ENCODE results near the gene NOXRED1.
"Not testable (repeated sequence)": the region's sequence is repeated elsewhere in the genome, so short reads cannot be mapped to it uniquely, and the experiment has no call there.

The NOXRED1 gene

DNA sequence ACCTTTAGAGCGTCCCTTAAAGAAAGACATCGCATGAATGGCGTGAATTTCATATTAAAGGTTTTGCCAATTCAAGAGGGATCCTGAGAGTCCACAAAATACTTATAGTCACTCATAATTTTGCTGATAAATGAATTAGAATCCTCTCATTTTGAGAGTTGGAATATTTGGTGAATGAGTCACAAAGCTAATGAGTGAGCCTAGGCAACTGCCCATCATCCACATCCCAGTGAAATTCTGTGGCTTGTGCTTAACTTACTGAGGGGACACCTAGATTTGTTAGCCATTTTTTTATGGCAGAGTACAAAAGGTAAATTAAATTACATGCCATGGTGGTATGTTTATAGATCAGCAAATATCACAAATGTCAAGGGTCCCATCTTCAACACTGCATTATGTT, 12.7 kb upstream of the NOXRED1 start:
- DNase-seq (ENCODE audit: low spot score in 2 of 2) (no peak), ATAC-seq (ENCODE audit: low read depth) (no peak)
- Mint-ChIP-seq H3K4me3 (no peak overlapping the region), H3K36me3 (peaks cover 39% of the 10 kb centered on the region), H3K27ac (no peak overlapping the region), H3K9me3 (no peaks in the 10 kb centered on the region), H3K4me1 (no peaks in the 10 kb centered on the region), H3K27me3 (no peaks in the 10 kb centered on the region)

DNA sequence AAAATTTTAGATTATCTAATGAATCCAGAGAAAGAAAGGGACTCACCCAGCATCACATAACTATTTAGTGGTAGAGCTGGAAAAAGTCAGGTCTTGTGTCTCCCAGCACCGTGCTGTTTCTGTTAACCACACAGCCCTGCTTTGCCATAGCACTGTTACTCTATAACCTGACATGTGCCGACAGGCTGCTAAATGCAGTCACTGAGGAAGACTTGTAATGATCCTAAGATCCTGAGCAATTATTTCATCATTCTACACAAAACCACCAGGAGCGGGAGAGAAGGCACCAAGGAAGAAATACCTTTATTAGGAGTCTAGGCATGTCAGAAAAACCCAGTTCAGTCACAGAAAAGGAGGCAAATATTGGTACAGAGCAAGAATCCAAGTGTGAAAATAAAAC, 3.1 kb upstream of the NOXRED1 start:
- no peak overlapping the region for H3K4me3 Mint-ChIP-seq
- ATAC-seq (ENCODE audit: low read depth): no peak
- no peak for DNase-seq (ENCODE audit: low spot score in 2 of 2)
- H3K4me1 Mint-ChIP-seq: no peaks in the 10 kb centered on the region
- peaks cover 76% of the 10 kb centered on the region for H3K36me3 Mint-ChIP-seq
- no peaks in the 10 kb centered on the region for H3K27me3 Mint-ChIP-seq
- H3K27ac Mint-ChIP-seq: no peak overlapping the region
- H3K9me3 Mint-ChIP-seq: peaks cover 2% of the 10 kb centered on the region

DNA sequence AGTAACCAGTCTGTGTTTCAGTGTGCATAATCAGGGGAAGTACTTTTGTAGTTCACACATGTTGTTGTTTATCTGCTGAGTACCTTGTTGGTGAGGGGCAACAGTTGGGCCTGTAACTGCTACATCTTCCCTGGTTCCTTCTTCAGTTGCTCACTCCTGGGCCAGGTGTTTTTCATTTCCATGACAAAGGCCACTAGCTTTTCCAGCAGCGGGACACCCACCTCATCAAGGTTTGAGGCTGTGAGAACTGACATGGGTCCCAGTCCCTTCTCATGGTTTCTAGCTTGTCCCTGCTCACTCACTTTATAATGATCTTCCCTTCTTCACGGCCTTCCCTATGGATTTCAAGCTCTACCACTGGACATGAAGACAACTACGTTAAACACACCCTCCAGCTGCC, 1.5 kb upstream of the NOXRED1 start:
- ATAC-seq (ENCODE audit: low read depth) (no peak), DNase-seq (ENCODE audit: low spot score in 2 of 2) (no peak)
- H3K9me3 Mint-ChIP-seq: peaks cover 5% of the 10 kb centered on the region
- H3K27ac Mint-ChIP-seq: no peak overlapping the region
- H3K4me3 Mint-ChIP-seq: no peak overlapping the region
- no peaks in the 10 kb centered on the region for H3K4me1 Mint-ChIP-seq
- H3K27me3 Mint-ChIP-seq: no peaks in the 10 kb centered on the region
- peaks cover 73% of the 10 kb centered on the region for H3K36me3 Mint-ChIP-seq

DNA sequence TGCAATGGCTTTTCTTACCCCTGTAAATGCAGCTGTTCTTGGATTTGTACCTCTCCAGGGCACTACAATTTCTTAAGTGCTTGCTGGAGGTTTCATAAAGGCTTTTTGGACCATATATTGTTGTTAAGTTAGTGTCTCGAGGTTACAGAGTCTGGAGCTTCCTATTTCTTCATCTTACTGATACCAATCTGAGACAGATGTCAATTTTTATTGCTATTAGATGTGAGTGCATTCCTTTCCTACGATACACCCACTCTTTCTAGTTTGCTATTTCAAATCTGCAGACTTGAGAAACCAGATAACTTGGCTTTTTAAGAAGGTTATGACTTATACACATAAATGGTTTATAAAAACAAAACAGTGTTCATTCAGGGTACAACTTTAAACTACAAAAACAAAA, 2.1 kb downstream of the NOXRED1 start:
- Mint-ChIP-seq H3K9me3 (peaks cover 17% of the 10 kb centered on the region), H3K4me3 (no peak overlapping the region), H3K27ac (no peak overlapping the region), H3K36me3 (peaks cover 46% of the 10 kb centered on the region), H3K27me3 (no peaks in the 10 kb centered on the region), H3K4me1 (no peaks in the 10 kb centered on the region)
- no peak for DNase-seq (ENCODE audit: low spot score in 2 of 2)
- ATAC-seq (ENCODE audit: low read depth): no peak

DNA sequence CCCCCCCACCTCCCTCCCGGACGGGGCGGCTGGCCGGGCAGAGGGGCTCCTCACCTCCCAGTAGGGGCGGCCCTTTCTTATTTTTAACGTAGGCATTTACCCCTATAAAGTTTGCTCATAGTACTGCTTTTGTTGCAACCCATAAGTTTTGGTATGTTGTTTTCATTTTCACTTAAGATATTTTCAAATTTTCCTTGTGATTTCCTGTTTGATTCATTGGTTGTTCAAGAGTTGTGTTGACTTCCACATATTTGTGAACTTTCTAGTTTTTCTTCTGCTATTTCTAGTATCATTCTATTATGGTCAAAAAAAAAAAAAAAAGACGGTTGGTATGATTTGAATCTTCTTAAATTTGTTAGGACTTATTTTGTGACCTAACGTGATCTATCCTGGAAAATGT, 6.5 kb downstream of the NOXRED1 start:
- Mint-ChIP-seq H3K27ac (no peak overlapping the region), H3K4me3 (no peak overlapping the region), H3K9me3 (peaks cover 17% of the 10 kb centered on the region), H3K4me1 (no peaks in the 10 kb centered on the region), H3K27me3 (no peaks in the 10 kb centered on the region), H3K36me3 (peaks cover 14% of the 10 kb centered on the region)
- ATAC-seq (ENCODE audit: low read depth): no peak
- no peak for DNase-seq (ENCODE audit: low spot score in 2 of 2)

DNA sequence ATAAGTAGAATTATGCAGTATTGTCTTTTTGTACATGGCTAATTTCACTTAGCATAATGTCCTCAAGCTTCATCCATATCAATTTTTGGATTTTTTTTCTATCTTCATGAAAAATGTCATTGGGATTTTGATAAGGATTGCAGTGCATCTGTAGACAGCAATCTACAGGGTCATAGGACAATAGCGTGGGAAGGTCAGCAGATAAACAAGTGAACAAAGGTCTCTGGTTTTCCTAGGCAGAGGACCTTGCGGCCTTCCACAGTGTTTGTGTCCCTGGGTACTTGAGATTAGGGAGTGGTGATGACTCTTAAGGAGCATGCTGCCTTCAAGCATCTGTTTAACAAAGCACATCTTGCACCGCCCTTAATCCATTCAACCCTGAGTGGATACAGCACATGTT, 7.2 kb downstream of the NOXRED1 start:
- DNase-seq (ENCODE audit: low spot score in 2 of 2); ATAC-seq (ENCODE audit: low read depth); H3K4me1 Mint-ChIP-seq; H3K27ac Mint-ChIP-seq; H3K36me3 Mint-ChIP-seq; H3K27me3 Mint-ChIP-seq; H3K4me3 Mint-ChIP-seq: not testable (repeated sequence)
- peaks cover 15% of the 10 kb centered on the region for H3K9me3 Mint-ChIP-seq

DNA sequence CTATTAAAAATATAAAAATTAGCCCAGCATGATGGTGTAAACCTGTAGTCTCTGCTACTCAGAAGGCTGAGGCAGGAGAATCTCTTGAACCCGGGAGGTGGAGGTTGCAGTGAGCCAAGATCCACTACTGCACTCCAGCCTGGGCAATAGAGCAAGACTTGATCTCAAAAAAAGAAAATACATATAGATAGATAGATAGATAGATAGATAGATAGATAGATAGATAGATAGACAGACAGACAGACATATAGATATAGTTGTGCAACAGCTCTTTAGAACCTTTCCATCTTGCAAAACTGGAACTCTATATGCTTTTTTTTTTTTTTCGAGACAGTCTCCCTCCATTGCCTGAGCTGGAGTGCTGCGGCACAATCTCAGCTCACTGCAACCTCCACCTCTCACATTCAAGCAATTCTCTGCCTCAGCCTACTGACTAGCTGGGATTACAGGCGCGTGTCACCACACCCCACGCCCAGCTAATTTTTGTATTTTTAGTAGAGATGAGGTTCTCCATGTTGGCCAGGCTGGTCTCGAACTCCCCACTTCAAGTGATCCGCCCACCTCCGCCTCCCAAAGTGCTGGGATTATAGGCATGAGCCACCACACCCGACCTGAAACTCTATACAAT, 7.8 kb downstream of the NOXRED1 start:
- not testable (repeated sequence) for DNase-seq (ENCODE audit: low spot score in 2 of 2); H3K27ac Mint-ChIP-seq; H3K4me3 Mint-ChIP-seq; H3K36me3 Mint-ChIP-seq; ATAC-seq (ENCODE audit: low read depth); H3K4me1 Mint-ChIP-seq; H3K27me3 Mint-ChIP-seq
- H3K9me3 Mint-ChIP-seq: peaks cover 15% of the 10 kb centered on the region

DNA sequence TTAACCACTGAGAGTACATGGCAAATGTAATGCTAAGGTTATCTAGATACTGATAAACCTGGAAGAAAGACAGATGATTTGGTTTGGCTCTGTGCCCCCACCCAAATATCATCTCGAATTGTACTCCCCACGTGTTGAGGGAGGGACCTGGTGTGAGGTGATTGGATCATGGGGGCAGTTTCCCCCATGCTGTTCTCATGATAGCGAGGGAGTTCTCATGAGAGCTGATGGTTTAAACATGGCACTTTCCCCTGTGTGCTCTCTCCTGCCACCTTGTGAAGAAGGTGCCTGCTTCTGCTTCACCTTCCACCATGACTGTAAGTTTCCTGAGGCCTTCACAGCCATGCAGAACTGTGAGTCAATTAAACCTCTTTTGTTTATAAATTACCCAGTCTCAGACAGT, 14.2 kb downstream of the NOXRED1 start:
- Mint-ChIP-seq H3K36me3 (peaks cover 1% of the 10 kb centered on the region), H3K4me3 (no peak overlapping the region), H3K27ac (peak overlapping the region; percentile 62), H3K27me3 (no peaks in the 10 kb centered on the region), H3K4me1 (no peaks in the 10 kb centered on the region), H3K9me3 (no peaks in the 10 kb centered on the region)
- DNase-seq (ENCODE audit: low spot score in 2 of 2) (no peak), ATAC-seq (ENCODE audit: low read depth) (peak; percentile 39)

DNA sequence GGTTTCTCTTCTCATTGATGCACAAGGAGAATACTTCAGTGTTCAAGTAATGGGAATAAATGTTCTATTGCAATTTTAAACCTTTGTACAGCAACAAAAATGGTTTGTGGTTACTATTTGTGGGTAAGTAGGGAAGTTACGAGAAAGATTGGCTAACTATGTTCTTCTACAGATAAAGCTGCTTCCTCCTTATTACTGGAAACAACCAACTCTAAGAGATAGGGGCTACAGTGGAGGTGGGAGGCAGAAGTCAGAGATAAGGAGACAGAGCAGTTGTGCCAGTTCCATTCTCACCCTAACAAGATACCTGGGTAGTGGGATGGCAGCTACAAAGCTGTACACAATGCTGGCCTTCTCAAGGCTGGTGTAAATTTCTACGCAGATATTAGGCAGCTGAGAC, 16.2 kb downstream of the NOXRED1 start:
- Mint-ChIP-seq H3K36me3 (peaks cover 3% of the 10 kb centered on the region), H3K27me3 (no peaks in the 10 kb centered on the region), H3K27ac (no peak overlapping the region), H3K9me3 (no peaks in the 10 kb centered on the region), H3K4me1 (no peaks in the 10 kb centered on the region), H3K4me3 (no peak overlapping the region)
- DNase-seq (ENCODE audit: low spot score in 2 of 2) (no peak), ATAC-seq (ENCODE audit: low read depth) (no peak)

DNA sequence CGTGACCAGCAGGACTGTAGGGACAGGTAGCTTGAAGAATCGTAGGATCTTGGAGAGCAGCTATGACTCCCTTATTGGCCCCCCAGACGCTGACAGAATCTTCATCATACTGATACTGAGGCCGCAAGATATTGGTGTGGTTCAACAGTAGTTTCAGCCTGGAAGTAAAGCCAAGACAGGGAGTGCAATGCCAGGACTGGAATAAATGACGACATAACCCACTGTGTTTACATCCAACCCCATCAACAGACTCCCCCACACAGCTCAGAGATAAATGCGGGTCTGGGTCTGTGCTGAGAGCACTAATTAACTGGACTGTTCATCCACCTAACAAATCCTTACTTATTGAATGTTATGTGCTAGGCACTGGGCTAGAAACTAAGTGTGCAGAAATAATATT, 16.6 kb downstream of the NOXRED1 start:
- Mint-ChIP-seq H3K27me3 (no peaks in the 10 kb centered on the region), H3K4me1 (no peaks in the 10 kb centered on the region), H3K9me3 (no peaks in the 10 kb centered on the region), H3K4me3 (no peak overlapping the region), H3K27ac (no peak overlapping the region), H3K36me3 (peaks cover 3% of the 10 kb centered on the region)
- DNase-seq (ENCODE audit: low spot score in 2 of 2) (no peak), ATAC-seq (ENCODE audit: low read depth) (no peak)

DNA sequence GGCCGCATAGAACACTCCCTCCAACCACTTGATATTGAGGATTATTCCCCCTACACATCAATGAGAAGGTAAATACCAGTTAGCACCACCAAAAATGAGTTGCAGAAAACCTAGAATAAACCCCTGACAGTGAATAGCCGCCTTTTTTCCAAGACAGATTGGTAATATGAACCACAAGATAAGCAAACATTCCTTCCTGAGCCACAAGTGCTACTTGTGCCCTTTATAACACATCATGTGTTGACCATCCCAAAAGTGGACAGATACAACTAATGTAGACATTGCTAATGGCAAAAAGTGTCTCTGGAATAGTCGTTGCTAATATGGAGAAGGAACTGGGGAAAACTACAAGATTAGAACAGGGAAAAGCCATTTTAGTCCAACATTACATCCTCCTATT, 17.2 kb downstream of the NOXRED1 start:
- Mint-ChIP-seq H3K27me3 (no peaks in the 10 kb centered on the region), H3K4me1 (no peaks in the 10 kb centered on the region), H3K4me3 (no peak overlapping the region), H3K27ac (no peak overlapping the region), H3K9me3 (no peaks in the 10 kb centered on the region), H3K36me3 (peaks cover 3% of the 10 kb centered on the region)
- DNase-seq (ENCODE audit: low spot score in 2 of 2): no peak
- no peak for ATAC-seq (ENCODE audit: low read depth)

DNA sequence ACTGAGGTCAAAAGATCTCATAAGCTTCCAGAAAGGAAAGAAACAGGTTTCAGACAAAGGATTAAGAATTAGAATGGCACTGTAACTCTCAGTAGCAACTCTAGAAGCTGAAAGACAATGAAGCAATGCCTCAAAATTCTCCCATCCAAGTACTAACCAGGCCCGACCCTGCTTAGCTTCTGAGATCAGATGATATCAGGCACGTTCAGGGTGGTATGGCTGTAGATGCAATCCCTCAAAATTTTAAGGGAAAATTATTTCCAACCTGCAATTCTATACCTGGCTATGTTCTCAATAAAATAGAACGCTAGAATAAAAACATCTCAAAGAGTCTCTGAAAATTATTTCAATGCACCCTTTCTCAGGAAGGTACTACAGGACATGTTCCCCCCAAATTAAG, 19.6 kb downstream of the NOXRED1 start:
- DNase-seq (ENCODE audit: low spot score in 2 of 2): no peak

DNA sequence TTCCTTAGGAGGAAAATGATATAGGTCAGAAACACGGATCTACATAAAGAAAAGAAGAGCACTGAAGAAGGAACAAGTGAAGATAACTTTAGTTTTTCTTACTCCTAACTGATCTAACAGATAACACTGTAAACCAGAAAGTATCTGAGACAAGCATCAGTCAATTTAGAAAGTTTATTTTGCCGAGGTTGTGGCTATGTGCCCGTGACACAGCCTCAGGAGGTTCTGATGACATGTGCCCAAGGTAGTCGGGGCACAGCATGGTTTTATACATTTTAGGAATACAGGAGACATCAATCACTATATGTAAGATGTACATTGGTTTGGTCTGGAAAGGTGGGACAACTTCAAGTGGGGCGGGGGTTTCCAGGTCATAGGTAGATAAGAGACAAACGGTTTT, 23.1 kb downstream of the NOXRED1 start:
- no peak for DNase-seq (ENCODE audit: low spot score in 2 of 2)
- no peak overlapping the region for H3K27ac Mint-ChIP-seq
- no peaks in the 10 kb centered on the region for H3K4me1 Mint-ChIP-seq
- ATAC-seq (ENCODE audit: low read depth): no peak
- H3K36me3 Mint-ChIP-seq: peaks cover 12% of the 10 kb centered on the region
- H3K9me3 Mint-ChIP-seq: no peaks in the 10 kb centered on the region
- no peaks in the 10 kb centered on the region for H3K27me3 Mint-ChIP-seq
- no peak overlapping the region for H3K4me3 Mint-ChIP-seq

More for the DNA sequence above, 19.6 kb downstream of the NOXRED1 start:
- H3K9me3 Mint-ChIP-seq: no peaks in the 10 kb centered on the region
- no peak overlapping the region for H3K27ac Mint-ChIP-seq
- H3K4me1 Mint-ChIP-seq: no peaks in the 10 kb centered on the region
- H3K36me3 Mint-ChIP-seq: peaks cover 7% of the 10 kb centered on the region
- no peak overlapping the region for H3K4me3 Mint-ChIP-seq
- no peak for ATAC-seq (ENCODE audit: low read depth)
- H3K27me3 Mint-ChIP-seq: no peaks in the 10 kb centered on the region

DNA sequence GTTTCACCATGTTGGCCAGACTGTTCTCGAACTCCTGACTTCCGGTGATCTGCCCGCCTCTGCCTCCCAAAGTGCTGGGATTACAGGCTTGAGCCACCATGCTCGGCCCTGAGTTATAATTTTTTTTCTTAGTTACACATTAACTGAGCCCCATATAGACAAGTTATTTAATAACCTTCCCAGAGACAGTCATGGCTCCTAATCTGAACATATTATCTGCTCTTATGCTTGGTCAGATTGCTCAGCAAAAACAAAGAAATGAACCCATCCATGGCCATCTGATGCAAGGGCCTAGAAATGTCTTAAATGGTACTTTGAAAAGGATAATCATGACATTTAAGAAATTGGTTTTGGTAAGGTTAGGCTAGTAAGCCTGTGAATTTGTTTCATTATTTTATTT, 33.1 kb downstream of the NOXRED1 start:
- Mint-ChIP-seq H3K9me3 (no peaks in the 10 kb centered on the region), H3K27me3 (no peaks in the 10 kb centered on the region), H3K27ac (no peak overlapping the region), H3K4me1 (no peaks in the 10 kb centered on the region), H3K4me3 (no peak overlapping the region), H3K36me3 (no peaks in the 10 kb centered on the region)
- DNase-seq (ENCODE audit: low spot score in 2 of 2) (no peak), ATAC-seq (ENCODE audit: low read depth) (no peak)

DNA sequence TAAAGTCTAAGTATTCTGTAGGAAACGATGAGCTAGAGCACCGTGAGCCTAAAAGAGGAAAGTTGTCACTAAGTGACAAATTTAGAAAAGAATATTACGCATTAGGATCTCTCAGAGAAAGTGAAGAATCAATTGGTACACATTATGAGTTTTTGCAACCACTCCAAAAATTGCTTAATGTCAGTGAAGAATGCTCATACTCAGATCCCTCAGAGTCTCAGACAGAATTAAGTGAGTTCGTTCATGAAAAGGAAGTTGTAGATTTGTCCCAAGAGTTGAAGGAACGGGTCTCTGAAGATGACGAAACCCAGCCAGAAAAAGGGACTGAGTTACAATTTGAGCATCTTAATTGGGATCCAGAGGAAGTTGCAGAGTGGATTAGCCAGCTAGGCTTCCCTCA, 44.6 kb downstream of the NOXRED1 start:
- no peaks in the 10 kb centered on the region for H3K27me3 Mint-ChIP-seq
- H3K4me1 Mint-ChIP-seq: peaks cover 23% of the 10 kb centered on the region
- H3K36me3 Mint-ChIP-seq: peaks cover 3% of the 10 kb centered on the region
- no peak overlapping the region for H3K4me3 Mint-ChIP-seq
- no peaks in the 10 kb centered on the region for H3K9me3 Mint-ChIP-seq
- no peak for DNase-seq (ENCODE audit: low spot score in 2 of 2)
- ATAC-seq (ENCODE audit: low read depth): no peak
- no peak overlapping the region for H3K27ac Mint-ChIP-seq

Data from memory B cell (primary cell).